ENCODE measurements around the gene GPR142.

GPR142 gene

DNA sequence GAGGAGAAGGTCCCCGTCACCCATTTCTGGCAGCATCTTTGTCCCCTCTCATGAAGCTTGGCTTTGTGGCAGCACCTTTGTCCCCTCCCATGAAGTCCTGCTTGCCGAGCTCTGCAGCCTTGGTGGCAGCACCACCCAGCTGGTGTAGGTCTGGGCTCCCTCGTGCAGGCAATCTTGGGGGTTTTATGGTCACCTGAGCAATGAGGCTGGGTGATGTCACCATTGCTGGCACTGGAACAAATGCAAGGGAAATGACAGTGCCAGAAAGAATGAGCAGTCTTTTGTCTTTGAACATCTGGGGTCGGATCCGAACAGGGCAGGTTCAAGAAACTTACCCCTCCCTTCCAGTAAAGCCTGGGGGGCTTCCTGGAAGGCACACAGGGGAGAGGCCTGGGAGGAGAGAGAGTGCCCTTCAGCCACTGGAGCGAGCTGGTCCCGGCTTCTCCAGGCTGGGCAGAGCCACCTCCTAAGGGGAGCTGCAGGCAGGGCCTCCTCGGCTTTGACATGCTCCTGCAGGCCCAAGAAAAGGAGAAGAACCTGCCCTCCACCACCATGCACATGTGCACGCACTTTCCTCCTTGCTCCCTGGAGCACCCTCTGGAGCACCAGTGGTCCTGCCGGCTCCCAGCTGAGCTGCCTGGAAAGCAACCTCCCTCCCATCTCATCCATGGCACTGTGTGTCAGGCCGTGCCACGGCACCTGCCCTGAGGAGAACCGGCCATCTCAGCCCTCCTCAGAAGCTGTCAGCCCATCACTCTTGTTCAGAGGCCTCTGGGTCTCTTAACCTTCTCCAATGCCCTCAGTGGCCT, 21.7 kb upstream of the GPR142 start:
- H3K9me3 ChIP-seq (ENCODE audit: insufficient read depth, low read depth, low read length) = no peaks in the 10 kb centered on the region
- H3K9ac ChIP-seq (ENCODE audit: low read depth, low read length, poor library complexity, severe bottlenecking) = no peak overlapping the region
- no peak for TF ChIP-seq EZH2phosphoT487 (IDR thresholded peaks at IDR 0.05; ENCODE audit: borderline replicate concordance)
- TF ChIP-seq, protein P1, sequence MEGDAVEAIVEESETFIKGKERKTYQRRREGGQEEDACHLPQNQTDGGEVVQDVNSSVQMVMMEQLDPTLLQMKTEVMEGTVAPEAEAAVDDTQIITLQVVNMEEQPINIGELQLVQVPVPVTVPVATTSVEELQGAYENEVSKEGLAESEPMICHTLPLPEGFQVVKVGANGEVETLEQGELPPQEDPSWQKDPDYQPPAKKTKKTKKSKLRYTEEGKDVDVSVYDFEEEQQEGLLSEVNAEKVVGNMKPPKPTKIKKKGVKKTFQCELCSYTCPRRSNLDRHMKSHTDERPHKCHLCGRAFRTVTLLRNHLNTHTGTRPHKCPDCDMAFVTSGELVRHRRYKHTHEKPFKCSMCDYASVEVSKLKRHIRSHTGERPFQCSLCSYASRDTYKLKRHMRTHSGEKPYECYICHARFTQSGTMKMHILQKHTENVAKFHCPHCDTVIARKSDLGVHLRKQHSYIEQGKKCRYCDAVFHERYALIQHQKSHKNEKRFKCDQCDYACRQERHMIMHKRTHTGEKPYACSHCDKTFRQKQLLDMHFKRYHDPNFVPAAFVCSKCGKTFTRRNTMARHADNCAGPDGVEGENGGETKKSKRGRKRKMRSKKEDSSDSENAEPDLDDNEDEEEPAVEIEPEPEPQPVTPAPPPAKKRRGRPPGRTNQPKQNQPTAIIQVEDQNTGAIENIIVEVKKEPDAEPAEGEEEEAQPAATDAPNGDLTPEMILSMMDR (conservative IDR thresholded peaks at IDR 0.05; ENCODE audit: low read length) = no peak
- no peaks in the 10 kb centered on the region for H3K79me2 ChIP-seq (ENCODE audit: insufficient read depth, low read length)
- no peaks in the 10 kb centered on the region for H4K20me1 ChIP-seq (ENCODE audit: insufficient read depth, low read length, poor library complexity, severe bottlenecking)
- H3K27me3 ChIP-seq (ENCODE audit: insufficient read depth, low read length, poor library complexity, severe bottlenecking) = no peaks in the 10 kb centered on the region
- H3K4me3 ChIP-seq (ENCODE audit: low read length, poor library complexity, severe bottlenecking) = no peak overlapping the region
- no peak overlapping the region for H2AFZ ChIP-seq (ENCODE audit: low read length)
- H3K9me2 ChIP-seq (replicated peaks; ENCODE audit: low read depth, low read length) = no peaks in the 10 kb centered on the region
- no peaks in the 10 kb centered on the region for H3K4me1 ChIP-seq (ENCODE audit: insufficient read depth, low read length, poor library complexity, severe bottlenecking)
- H3K4me2 ChIP-seq (ENCODE audit: low read depth, low read length, poor library complexity, severe bottlenecking) = no peak overlapping the region
- H3F3A ChIP-seq (ENCODE audit: low read depth) = no peaks in the 10 kb centered on the region
- no peaks in the 10 kb centered on the region for H3K36me3 ChIP-seq (ENCODE audit: insufficient read depth, low read length)

DNA sequence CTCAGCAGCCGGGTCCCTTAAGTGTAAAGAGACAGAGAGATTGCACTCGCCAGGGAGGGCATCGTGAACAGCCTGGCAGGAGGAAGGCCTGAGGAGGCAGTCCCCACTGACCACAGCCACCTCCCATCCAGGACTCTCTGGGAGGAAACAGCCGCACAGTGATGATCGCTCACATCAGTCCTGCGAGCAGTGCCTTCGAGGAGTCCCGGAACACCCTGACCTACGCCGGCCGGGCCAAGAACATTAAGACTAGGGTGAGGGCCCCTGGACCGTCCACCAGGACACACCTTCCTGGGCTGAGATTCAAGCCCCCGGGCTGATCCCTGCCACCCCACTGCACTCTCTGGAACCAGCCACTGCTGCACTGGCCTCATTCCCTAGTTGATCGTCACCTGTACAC, 19.7 kb upstream of the GPR142 start:
- no peaks in the 10 kb centered on the region for H3K36me3 ChIP-seq (ENCODE audit: insufficient read depth, low read length)
- TF ChIP-seq, protein P1 (conservative IDR thresholded peaks at IDR 0.05; ENCODE audit: low read length) = no peak
- TF ChIP-seq EZH2phosphoT487 (IDR thresholded peaks at IDR 0.05; ENCODE audit: borderline replicate concordance) = no peak

DNA sequence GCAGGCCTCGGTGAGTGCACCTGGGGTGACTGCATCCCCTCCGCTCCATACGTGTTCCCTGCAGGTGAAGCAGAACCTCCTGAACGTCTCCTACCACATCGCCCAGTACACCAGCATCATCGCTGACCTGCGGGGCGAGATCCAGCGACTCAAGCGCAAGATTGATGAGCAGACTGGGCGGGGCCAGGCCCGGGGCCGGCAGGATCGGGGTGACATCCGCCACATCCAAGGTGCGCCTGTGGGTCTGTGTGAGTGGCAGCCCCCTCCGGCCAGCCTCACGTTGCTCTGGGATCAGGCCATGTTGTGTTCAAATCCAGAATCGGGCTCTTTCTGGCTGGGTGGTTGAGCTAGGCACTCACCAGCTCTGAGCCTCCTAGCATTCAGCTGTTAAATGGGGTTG, 18.2 kb upstream of the GPR142 start:
- Histone ChIP-seq H3K9me2 (replicated peaks; ENCODE audit: low read depth, low read length) (no peaks in the 10 kb centered on the region), H2AFZ (ENCODE audit: low read length) (no peak overlapping the region), H3K4me3 (ENCODE audit: low read length, poor library complexity, severe bottlenecking) (no peak overlapping the region), H3K36me3 (ENCODE audit: insufficient read depth, low read length) (no peaks in the 10 kb centered on the region), H4K20me1 (ENCODE audit: insufficient read depth, low read length, poor library complexity, severe bottlenecking) (no peaks in the 10 kb centered on the region), H3K79me2 (ENCODE audit: insufficient read depth, low read length) (no peaks in the 10 kb centered on the region), H3K4me1 (ENCODE audit: insufficient read depth, low read length, poor library complexity, severe bottlenecking) (no peaks in the 10 kb centered on the region), H3K4me2 (ENCODE audit: low read depth, low read length, poor library complexity, severe bottlenecking) (no peak overlapping the region), H3K27me3 (ENCODE audit: insufficient read depth, low read length, poor library complexity, severe bottlenecking) (no peaks in the 10 kb centered on the region), H3K9ac (ENCODE audit: low read depth, low read length, poor library complexity, severe bottlenecking) (no peak overlapping the region), H3K9me3 (ENCODE audit: insufficient read depth, low read depth, low read length) (no peaks in the 10 kb centered on the region), H3F3A (ENCODE audit: low read depth) (no peaks in the 10 kb centered on the region)
- no peak for TF ChIP-seq EZH2phosphoT487 (IDR thresholded peaks at IDR 0.05; ENCODE audit: borderline replicate concordance)
- TF ChIP-seq, protein P1 (conservative IDR thresholded peaks at IDR 0.05; ENCODE audit: low read length) = no peak

More for the DNA sequence above, 19.7 kb upstream of the GPR142 start:
- Histone ChIP-seq H3K4me3 (ENCODE audit: low read length, poor library complexity, severe bottlenecking) (no peak overlapping the region), H3F3A (ENCODE audit: low read depth) (no peaks in the 10 kb centered on the region), H3K9me3 (ENCODE audit: insufficient read depth, low read depth, low read length) (no peaks in the 10 kb centered on the region), H4K20me1 (ENCODE audit: insufficient read depth, low read length, poor library complexity, severe bottlenecking) (no peaks in the 10 kb centered on the region), H3K27me3 (ENCODE audit: insufficient read depth, low read length, poor library complexity, severe bottlenecking) (no peaks in the 10 kb centered on the region), H3K9me2 (replicated peaks; ENCODE audit: low read depth, low read length) (no peaks in the 10 kb centered on the region), H3K4me1 (ENCODE audit: insufficient read depth, low read length, poor library complexity, severe bottlenecking) (no peaks in the 10 kb centered on the region), H3K4me2 (ENCODE audit: low read depth, low read length, poor library complexity, severe bottlenecking) (no peak overlapping the region), H3K9ac (ENCODE audit: low read depth, low read length, poor library complexity, severe bottlenecking) (no peak overlapping the region), H3K79me2 (ENCODE audit: insufficient read depth, low read length) (no peaks in the 10 kb centered on the region), H2AFZ (ENCODE audit: low read length) (no peak overlapping the region)
